ENCODE measurements around the gene TMEM255A. TPM values are rescaled to one million over a fixed set of nuclear protein-coding genes. Genes with fewer than 3 reads are reported as not detected.
A peak's percentile ranks its signal among the peaks of the same experiment; 100 is the strongest.

TMEM255A gene
- total RNA-seq, 1 donor from 2014 or later: 4.6 TPM

- Mint-ChIP-seq H3K27me3 (ENCODE audit: low read depth, unreplicated experiment) (peaks cover 5% of the 10 kb centered on the region), H3K36me3 (ENCODE audit: low read depth, unreplicated experiment) (no peaks in the 10 kb centered on the region), H3K27ac (ENCODE audit: unreplicated experiment) (no peak overlapping the region), H3K9me3 (ENCODE audit: unreplicated experiment) (no peaks in the 10 kb centered on the region), H3K4me3 (ENCODE audit: unreplicated experiment) (no peak overlapping the region), H3K4me1 (ENCODE audit: low read depth, unreplicated experiment) (peaks cover 16% of the 10 kb centered on the region)
- Histone ChIP-seq H3K79me2 (ENCODE audit: insufficient read depth, low read length) (no peaks in the 10 kb centered on the region), H3K27me3 (ENCODE audit: insufficient read depth, low read length) (peaks cover 8% of the 10 kb centered on the region), H3K4me1 (ENCODE audit: insufficient read depth, low read length) (no peaks in the 10 kb centered on the region), H3K9me3 (ENCODE audit: insufficient read depth, low read depth, low read length) (no peaks in the 10 kb centered on the region), H3K4me3 (ENCODE audit: insufficient read depth, low read depth, low read length) (no peak overlapping the region), H3K4me2 (ENCODE audit: low read length) (no peak overlapping the region), H2AFZ (ENCODE audit: low read depth, low read length) (no peak overlapping the region), H3K9ac (ENCODE audit: low read length) (no peak overlapping the region), H3K27ac (ENCODE audit: low read depth, low read length) (no peak overlapping the region), H3K36me3 (ENCODE audit: insufficient read depth, low read length) (no peaks in the 10 kb centered on the region), H4K20me1 (ENCODE audit: insufficient read depth, low read length) (no peaks in the 10 kb centered on the region)
- no peak for FAIRE-seq
- DNase-seq (ENCODE audit: low read depth): peak; percentile 14
- no peak for TF ChIP-seq EZH2 (IDR thresholded peaks at IDR 0.05; ENCODE audit: insufficient read depth, low read length)
- TF ChIP-seq CTCF (IDR thresholded peaks at IDR 0.05; ENCODE audit: insufficient read depth, low read depth, low read length): no peak
These were observed 5.6 kb downstream of the TMEM255A start for GRCh38 chrX:120305531-120306141.

- Histone ChIP-seq H2AFZ (ENCODE audit: low read depth, low read length) (no peak overlapping the region), H3K9me3 (ENCODE audit: insufficient read depth, low read depth, low read length) (no peaks in the 10 kb centered on the region), H4K20me1 (ENCODE audit: insufficient read depth, low read length) (no peaks in the 10 kb centered on the region), H3K27ac (ENCODE audit: low read depth, low read length) (no peak overlapping the region), H3K4me3 (ENCODE audit: insufficient read depth, low read depth, low read length) (no peak overlapping the region), H3K9ac (ENCODE audit: low read length) (no peak overlapping the region), H3K4me1 (ENCODE audit: insufficient read depth, low read length) (no peaks in the 10 kb centered on the region), H3K36me3 (ENCODE audit: insufficient read depth, low read length) (no peaks in the 10 kb centered on the region), H3K4me2 (ENCODE audit: low read length) (no peak overlapping the region), H3K79me2 (ENCODE audit: insufficient read depth, low read length) (no peaks in the 10 kb centered on the region), H3K27me3 (ENCODE audit: insufficient read depth, low read length) (peaks cover 5% of the 10 kb centered on the region)
- Mint-ChIP-seq H3K36me3 (ENCODE audit: low read depth, unreplicated experiment) (no peaks in the 10 kb centered on the region), H3K27me3 (ENCODE audit: low read depth, unreplicated experiment) (peaks cover 5% of the 10 kb centered on the region), H3K4me3 (ENCODE audit: unreplicated experiment) (no peak overlapping the region), H3K27ac (ENCODE audit: unreplicated experiment) (no peak overlapping the region), H3K4me1 (ENCODE audit: low read depth, unreplicated experiment) (peaks cover 16% of the 10 kb centered on the region), H3K9me3 (ENCODE audit: unreplicated experiment) (no peaks in the 10 kb centered on the region)
- no peak for DNase-seq (ENCODE audit: low read depth)
- TF ChIP-seq CTCF (IDR thresholded peaks at IDR 0.05; ENCODE audit: insufficient read depth, low read depth, low read length) (no peak), EZH2 (IDR thresholded peaks at IDR 0.05; ENCODE audit: insufficient read depth, low read length) (no peak)
- FAIRE-seq: no peak
These were observed 7.0 kb downstream of the TMEM255A start for GRCh38 chrX:120304256-120304655.

GRCh38 chrX:120302434-120302833 is 8.8 kb downstream of the TMEM255A start:
- Mint-ChIP-seq H3K9me3 (ENCODE audit: unreplicated experiment) (no peaks in the 10 kb centered on the region), H3K27me3 (ENCODE audit: low read depth, unreplicated experiment) (no peaks in the 10 kb centered on the region), H3K27ac (ENCODE audit: unreplicated experiment) (no peak overlapping the region), H3K4me3 (ENCODE audit: unreplicated experiment) (no peak overlapping the region), H3K4me1 (ENCODE audit: low read depth, unreplicated experiment) (peaks cover 16% of the 10 kb centered on the region), H3K36me3 (ENCODE audit: low read depth, unreplicated experiment) (no peaks in the 10 kb centered on the region)
- no peaks in the 10 kb centered on the region for H3K4me1 ChIP-seq (ENCODE audit: insufficient read depth, low read length)
- H3K79me2 ChIP-seq (ENCODE audit: insufficient read depth, low read length): no peaks in the 10 kb centered on the region
- FAIRE-seq (no peak), DNase-seq (ENCODE audit: low read depth) (no peak)
- H4K20me1 ChIP-seq (ENCODE audit: insufficient read depth, low read length): no peaks in the 10 kb centered on the region
- no peak for TF ChIP-seq CTCF (IDR thresholded peaks at IDR 0.05; ENCODE audit: insufficient read depth, low read depth, low read length)
- TF ChIP-seq EZH2 (IDR thresholded peaks at IDR 0.05; ENCODE audit: insufficient read depth, low read length): no peak
- no peak overlapping the region for H3K27ac ChIP-seq (ENCODE audit: low read depth, low read length)
- no peaks in the 10 kb centered on the region for H3K36me3 ChIP-seq (ENCODE audit: insufficient read depth, low read length)
- no peak overlapping the region for H3K4me3 ChIP-seq (ENCODE audit: insufficient read depth, low read depth, low read length)
- no peak overlapping the region for H3K4me2 ChIP-seq (ENCODE audit: low read length)
- no peaks in the 10 kb centered on the region for H3K27me3 ChIP-seq (ENCODE audit: insufficient read depth, low read length)
- no peak overlapping the region for H2AFZ ChIP-seq (ENCODE audit: low read depth, low read length)
- no peaks in the 10 kb centered on the region for H3K9me3 ChIP-seq (ENCODE audit: insufficient read depth, low read depth, low read length)
- no peak overlapping the region for H3K9ac ChIP-seq (ENCODE audit: low read length)
